IPS-18a (cell line): ENCODE results near the gene CHST13.

Experiments used
- H3K27ac ChIP-seq: one replicate; pipeline ENCODE4 v1.5.1; 2013; ENCODE audit warnings: low read length
- H3K27me3 ChIP-seq: one replicate; pipeline ENCODE4 v1.6.1; 2013; ENCODE audit warnings: mild to moderate bottlenecking, low read length; ENCODE audit not compliant: control insufficient read depth, insufficient read depth
- H3K36me3 ChIP-seq: one replicate; pipeline ENCODE4 v1.6.1; 2013; ENCODE audit warnings: low read depth, low read length; ENCODE audit not compliant: control insufficient read depth
- H3K4me1 ChIP-seq: one replicate; pipeline ENCODE4 v1.6.1; 2013; ENCODE audit warnings: low read depth, low read length; ENCODE audit not compliant: control insufficient read depth
- H3K4me3 ChIP-seq: one replicate; pipeline ENCODE4 v1.5.1; 2013; ENCODE audit warnings: low read length
- H3K9ac ChIP-seq: one replicate; pipeline ENCODE4 v1.6.1; 2013; ENCODE audit warnings: mild to moderate bottlenecking, low read length, moderate library complexity
- H3K9me3 ChIP-seq: one replicate; pipeline ENCODE4 v1.6.1; 2013; ENCODE audit warnings: low read depth, low read length; ENCODE audit not compliant: control insufficient read depth

CHST13 gene

GRCh38 chr3:126539558-126540250, 15.7 kb downstream of the CHST13 start:
- H3K27me3 ChIP-seq: no peaks in the 10 kb centered on the region
- H3K27ac ChIP-seq: no peak overlapping the region
- no peak overlapping the region for H3K4me3 ChIP-seq
- H3K36me3 ChIP-seq: no peaks in the 10 kb centered on the region
- no peak overlapping the region for H3K9ac ChIP-seq
- no peaks in the 10 kb centered on the region for H3K4me1 ChIP-seq
- no peaks in the 10 kb centered on the region for H3K9me3 ChIP-seq

- no peak overlapping the region for H3K4me3 ChIP-seq
- no peaks in the 10 kb centered on the region for H3K27me3 ChIP-seq
- no peaks in the 10 kb centered on the region for H3K4me1 ChIP-seq
- no peak overlapping the region for H3K9ac ChIP-seq
- H3K27ac ChIP-seq: no peak overlapping the region
- no peaks in the 10 kb centered on the region for H3K36me3 ChIP-seq
- no peaks in the 10 kb centered on the region for H3K9me3 ChIP-seq
Observed at GRCh38 chr3:126540342-126540849, 16.4 kb downstream of the CHST13 start.

- H3K36me3 ChIP-seq: no peaks in the 10 kb centered on the region
- no peaks in the 10 kb centered on the region for H3K9me3 ChIP-seq
- no peak overlapping the region for H3K9ac ChIP-seq
- H3K4me1 ChIP-seq: no peaks in the 10 kb centered on the region
- no peaks in the 10 kb centered on the region for H3K27me3 ChIP-seq
- H3K27ac ChIP-seq: no peak overlapping the region
- H3K4me3 ChIP-seq: no peak overlapping the region
Observed at GRCh38 chr3:126540951-126541627, 17.1 kb downstream of the CHST13 start.

- Histone ChIP-seq H3K27me3 (no peaks in the 10 kb centered on the region), H3K9me3 (no peaks in the 10 kb centered on the region), H3K36me3 (no peaks in the 10 kb centered on the region), H3K27ac (no peak overlapping the region), H3K9ac (no peak overlapping the region), H3K4me1 (no peaks in the 10 kb centered on the region), H3K4me3 (no peak overlapping the region)
Observed at GRCh38 chr3:126541628-126542339, 17.8 kb downstream of the CHST13 start.

GRCh38 chr3:126542340-126543241, 18.6 kb downstream of the CHST13 start:
- H3K9me3 ChIP-seq: no peaks in the 10 kb centered on the region
- H3K4me1 ChIP-seq: peaks cover 2% of the 10 kb centered on the region
- H3K9ac ChIP-seq: no peak overlapping the region
- no peaks in the 10 kb centered on the region for H3K36me3 ChIP-seq
- no peak overlapping the region for H3K27ac ChIP-seq
- no peaks in the 10 kb centered on the region for H3K27me3 ChIP-seq
- H3K4me3 ChIP-seq: no peak overlapping the region

- peaks cover 8% of the 10 kb centered on the region for H3K4me1 ChIP-seq
- H3K27me3 ChIP-seq: no peaks in the 10 kb centered on the region
- no peak overlapping the region for H3K4me3 ChIP-seq
- H3K9me3 ChIP-seq: no peaks in the 10 kb centered on the region
- no peak overlapping the region for H3K9ac ChIP-seq
- no peaks in the 10 kb centered on the region for H3K36me3 ChIP-seq
- H3K27ac ChIP-seq: no peak overlapping the region
Observed at GRCh38 chr3:126543457-126544061, 19.6 kb downstream of the CHST13 start.

GRCh38 chr3:126544596-126545281, 20.8 kb downstream of the CHST13 start:
- H3K9ac ChIP-seq: no peak overlapping the region
- H3K4me1 ChIP-seq: peaks cover 20% of the 10 kb centered on the region
- no peak overlapping the region for H3K4me3 ChIP-seq
- H3K9me3 ChIP-seq: no peaks in the 10 kb centered on the region
- no peaks in the 10 kb centered on the region for H3K27me3 ChIP-seq
- no peaks in the 10 kb centered on the region for H3K36me3 ChIP-seq
- H3K27ac ChIP-seq: no peak overlapping the region

GRCh38 chr3:126545544-126545943, 21.6 kb downstream of the CHST13 start:
- H3K36me3 ChIP-seq: no peaks in the 10 kb centered on the region
- no peak overlapping the region for H3K27ac ChIP-seq
- no peaks in the 10 kb centered on the region for H3K27me3 ChIP-seq
- H3K9ac ChIP-seq: no peak overlapping the region
- no peak overlapping the region for H3K4me3 ChIP-seq
- no peaks in the 10 kb centered on the region for H3K9me3 ChIP-seq
- H3K4me1 ChIP-seq: peaks cover 20% of the 10 kb centered on the region

- Histone ChIP-seq H3K9ac (no peak overlapping the region), H3K4me3 (no peak overlapping the region), H3K36me3 (no peaks in the 10 kb centered on the region), H3K9me3 (no peaks in the 10 kb centered on the region), H3K27me3 (no peaks in the 10 kb centered on the region), H3K4me1 (peaks cover 20% of the 10 kb centered on the region), H3K27ac (no peak overlapping the region)
Observed at GRCh38 chr3:126546013-126546412, 22.1 kb downstream of the CHST13 start.

GRCh38 chr3:126546549-126547239, 22.7 kb downstream of the CHST13 start:
- Histone ChIP-seq H3K4me3 (no peak overlapping the region), H3K9me3 (no peaks in the 10 kb centered on the region), H3K36me3 (no peaks in the 10 kb centered on the region), H3K9ac (no peak overlapping the region), H3K27me3 (no peaks in the 10 kb centered on the region), H3K4me1 (peaks cover 20% of the 10 kb centered on the region), H3K27ac (no peak overlapping the region)
